ENCODE data around the gene GPR15.

GPR15 gene

DNA sequence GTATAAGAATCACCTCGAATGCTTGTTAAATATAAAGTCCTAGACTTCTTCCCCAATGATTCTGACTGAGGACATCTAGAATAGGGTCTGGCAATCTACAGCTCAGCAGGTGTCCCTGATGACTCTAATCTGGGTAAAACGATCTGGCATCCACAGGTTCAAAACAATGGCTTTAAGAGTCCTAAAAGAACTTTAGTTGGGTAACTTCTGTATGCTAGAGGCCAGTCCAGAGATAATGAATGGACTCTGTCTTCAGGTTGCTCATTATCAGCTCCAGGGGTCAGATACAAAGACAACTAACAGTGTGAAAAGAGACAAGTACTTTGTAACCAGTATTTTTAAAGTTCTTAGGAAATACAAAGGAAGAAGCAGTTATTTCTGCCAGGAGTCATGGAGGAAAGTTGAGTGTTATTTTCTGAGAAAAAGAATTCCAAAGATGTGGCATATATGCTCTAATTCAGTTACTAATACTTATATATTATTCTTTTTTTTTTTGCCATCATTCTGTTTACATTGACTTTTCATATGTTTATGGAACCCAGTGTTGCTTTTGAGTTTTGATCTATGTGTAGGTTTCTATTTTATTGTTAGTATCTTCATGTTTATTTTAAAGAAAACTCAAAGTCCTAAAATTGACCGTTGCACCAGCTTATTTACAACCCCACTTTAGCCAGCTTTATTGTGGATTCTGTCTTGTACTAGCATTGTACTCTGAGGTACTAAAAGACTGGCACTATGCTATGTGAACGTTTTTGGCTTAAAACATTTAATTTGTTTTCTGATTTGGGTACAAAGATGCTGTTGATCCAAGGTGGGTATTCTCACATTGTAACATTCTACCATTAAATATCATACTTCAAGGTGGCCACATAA lies 3.1 kb upstream of the GPR15 start:
- no peak for DNase-seq (ENCODE audit: low read depth)
- H3K4me3 ChIP-seq (ENCODE audit: low read depth, low read length): no peak overlapping the region

DNA sequence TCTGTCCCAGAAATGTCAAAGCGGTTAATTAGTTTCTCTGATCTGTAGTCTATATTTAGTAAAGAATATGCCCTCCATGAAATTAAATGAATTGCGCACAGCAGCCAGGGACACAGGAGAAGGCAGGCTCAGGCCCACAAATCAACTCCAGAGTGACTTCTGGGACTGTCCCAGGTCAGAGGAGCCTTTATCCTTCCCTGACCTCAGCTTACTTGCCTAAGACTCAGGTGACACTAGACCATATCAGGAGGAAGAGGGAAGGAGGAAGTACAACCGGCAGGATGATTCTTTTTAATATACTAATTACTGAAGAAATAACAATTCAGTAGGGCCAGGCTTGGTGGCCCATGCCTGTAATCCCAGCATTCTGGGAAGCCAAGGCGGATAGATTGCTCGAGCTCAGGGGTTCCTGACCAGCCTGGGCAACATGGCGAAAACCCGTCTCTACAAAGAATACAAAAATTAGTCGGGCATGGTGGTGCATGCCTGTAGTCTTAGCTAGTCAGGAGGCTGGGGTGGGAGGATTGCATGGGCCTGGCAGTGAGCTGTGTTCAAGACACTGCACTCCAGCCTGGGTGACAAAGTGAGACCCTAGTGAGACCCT lies 1.8 kb upstream of the GPR15 start:
- H3K4me3 ChIP-seq (ENCODE audit: low read depth, low read length): no peak overlapping the region
- DNase-seq (ENCODE audit: low read depth): no peak
- TF ChIP-seq POLR2A (IDR thresholded peaks at IDR 0.05; ENCODE audit: extremely low read depth, insufficient read length) (no peak), CTCF (IDR thresholded peaks at IDR 0.05; ENCODE audit: low read depth, low read length) (no peak), MYC (IDR thresholded peaks at IDR 0.05; ENCODE audit: low read depth, low read length) (no peak)
- TF ChIP-seq, protein P1, sequence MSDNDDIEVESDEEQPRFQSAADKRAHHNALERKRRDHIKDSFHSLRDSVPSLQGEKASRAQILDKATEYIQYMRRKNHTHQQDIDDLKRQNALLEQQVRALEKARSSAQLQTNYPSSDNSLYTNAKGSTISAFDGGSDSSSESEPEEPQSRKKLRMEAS (IDR thresholded peaks at IDR 0.05; ENCODE audit: low read depth, low read length): no peak

More for the DNA sequence above, 3.1 kb upstream of the GPR15 start:
- no peak for TF ChIP-seq POLR2A (IDR thresholded peaks at IDR 0.05; ENCODE audit: extremely low read depth, insufficient read length)
- TF ChIP-seq, protein P1 (IDR thresholded peaks at IDR 0.05; ENCODE audit: low read depth, low read length): no peak
- TF ChIP-seq MYC (IDR thresholded peaks at IDR 0.05; ENCODE audit: low read depth, low read length): no peak
- no peak for TF ChIP-seq CTCF (IDR thresholded peaks at IDR 0.05; ENCODE audit: low read depth, low read length)

DNA sequence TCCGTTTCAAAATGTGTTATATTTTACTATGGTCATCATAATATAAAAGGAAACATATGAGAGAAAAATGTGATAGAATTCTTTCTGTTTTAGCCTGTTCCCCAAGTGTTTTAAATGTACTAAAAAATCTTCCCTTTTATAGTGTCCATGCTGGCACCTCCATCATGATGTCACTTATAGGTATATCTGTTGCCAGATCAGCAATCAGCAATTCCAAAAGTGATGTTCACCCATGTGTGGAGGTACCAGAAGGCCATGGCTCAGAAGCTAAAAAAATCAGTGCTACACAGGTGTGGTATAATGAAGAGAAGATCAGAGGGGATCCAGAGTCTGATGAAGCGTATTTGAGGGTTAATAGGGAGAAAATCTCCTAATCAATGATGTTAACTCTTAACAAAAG lies 1.1 kb upstream of the GPR15 start:
- DNase-seq (ENCODE audit: low read depth): no peak

GRCh38 chr3:98532275-98532637 lies 478 bp downstream of the GPR15 start:
- DNase-seq (ENCODE audit: low read depth): no peak
- no peak overlapping the region for H3K4me3 ChIP-seq (ENCODE audit: low read depth, low read length)
- no peak for TF ChIP-seq CTCF (IDR thresholded peaks at IDR 0.05; ENCODE audit: low read depth, low read length)

More for the DNA sequence above, 1.1 kb upstream of the GPR15 start:
- TF ChIP-seq MYC (IDR thresholded peaks at IDR 0.05; ENCODE audit: low read depth, low read length): no peak
- TF ChIP-seq CTCF (IDR thresholded peaks at IDR 0.05; ENCODE audit: low read depth, low read length): no peak
- TF ChIP-seq POLR2A (IDR thresholded peaks at IDR 0.05; ENCODE audit: extremely low read depth, insufficient read length): no peak
- TF ChIP-seq, protein P1 (IDR thresholded peaks at IDR 0.05; ENCODE audit: low read depth, low read length): no peak
- H3K4me3 ChIP-seq (ENCODE audit: low read depth, low read length): no peak overlapping the region

GRCh38 chr3:98532709-98533571 lies 1.2 kb downstream of the GPR15 start:
- H3K4me3 ChIP-seq (ENCODE audit: low read depth, low read length): no peak overlapping the region
- no peak for TF ChIP-seq CTCF (IDR thresholded peaks at IDR 0.05; ENCODE audit: low read depth, low read length)
- TF ChIP-seq POLR2A (IDR thresholded peaks at IDR 0.05; ENCODE audit: extremely low read depth, insufficient read length): no peak
- TF ChIP-seq MYC (IDR thresholded peaks at IDR 0.05; ENCODE audit: low read depth, low read length): no peak
- TF ChIP-seq, protein P1 (IDR thresholded peaks at IDR 0.05; ENCODE audit: low read depth, low read length): no peak
- no peak for DNase-seq (ENCODE audit: low read depth)
